Activated CD8-positive, alpha-beta memory T cell treated with anti-CD3 and anti-CD28 coated beads, Interleukin-2, amount 50 U/mL, for 1 hour (primary cell): ENCODE measurements around the gene SFTA2.
"Not testable (repeated sequence)": the region's sequence is repeated elsewhere in the genome, so short reads cannot be mapped to it uniquely, and the experiment has no call there.

ENCODE experiments used
- DNase-seq: peaks from one replicate; pipeline ENCODE4 v3.0.0-alpha.2; 2020; ENCODE audit errors: extremely low read depth

The SFTA2 gene

DNA sequence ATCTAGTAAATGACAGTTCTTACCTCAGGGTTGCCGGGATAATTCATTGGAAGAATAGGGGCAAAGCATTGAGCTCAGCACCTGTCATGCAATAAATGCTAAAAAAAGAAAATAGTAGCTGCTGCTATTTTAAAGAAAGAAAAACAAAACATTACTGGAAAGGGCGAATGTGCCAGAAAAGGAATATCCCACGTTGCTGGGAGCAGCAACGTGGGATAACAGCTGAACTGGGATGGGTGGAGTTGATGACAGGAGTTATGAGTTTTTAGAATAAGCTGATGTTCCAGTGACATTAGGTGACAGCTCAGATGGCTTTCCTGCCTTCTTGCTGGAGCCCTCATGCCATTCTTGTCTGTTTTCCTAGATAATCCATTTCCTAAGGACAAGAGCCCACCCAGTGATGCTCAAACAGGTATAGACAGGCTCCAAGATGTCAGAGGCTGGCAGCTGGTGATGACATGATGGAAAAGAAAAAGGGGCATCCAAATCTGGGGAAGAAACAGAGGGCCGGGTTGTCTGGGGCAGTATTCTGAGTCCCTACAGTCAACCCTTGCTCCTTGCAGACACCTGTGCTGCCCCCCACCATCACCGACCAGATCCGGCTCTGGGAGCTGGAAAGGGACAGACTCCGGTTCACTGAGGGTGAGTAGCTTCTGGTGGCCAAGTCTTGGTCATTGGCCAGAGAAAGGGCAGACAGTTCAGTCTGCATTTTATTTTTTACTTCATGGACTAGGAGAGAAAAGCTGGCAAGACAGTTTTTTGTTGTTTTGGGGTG, 19.0 kb downstream of the SFTA2 start:
- DNase-seq, result no peak

DNA sequence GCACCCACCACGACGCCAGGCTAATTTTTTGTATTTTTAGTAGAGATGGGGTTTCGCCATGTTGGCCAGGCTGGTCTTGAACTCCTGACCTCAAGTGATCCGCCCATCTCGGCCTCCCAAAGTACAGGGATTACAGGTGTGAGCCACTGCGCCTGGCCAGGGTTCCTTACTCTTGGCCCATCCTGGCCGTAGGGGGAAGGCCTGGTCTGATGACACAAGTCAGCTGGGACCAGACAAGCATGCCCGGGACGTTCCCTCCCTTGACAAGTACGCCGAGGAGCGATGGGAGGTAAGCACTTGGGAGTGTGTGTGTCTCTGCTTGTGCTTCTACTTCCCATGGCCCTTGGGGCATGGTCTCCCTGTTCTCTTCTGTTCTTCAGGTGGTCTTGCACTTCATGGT, 21.5 kb downstream of the SFTA2 start:
- DNase-seq, result not testable (repeated sequence)

DNA sequence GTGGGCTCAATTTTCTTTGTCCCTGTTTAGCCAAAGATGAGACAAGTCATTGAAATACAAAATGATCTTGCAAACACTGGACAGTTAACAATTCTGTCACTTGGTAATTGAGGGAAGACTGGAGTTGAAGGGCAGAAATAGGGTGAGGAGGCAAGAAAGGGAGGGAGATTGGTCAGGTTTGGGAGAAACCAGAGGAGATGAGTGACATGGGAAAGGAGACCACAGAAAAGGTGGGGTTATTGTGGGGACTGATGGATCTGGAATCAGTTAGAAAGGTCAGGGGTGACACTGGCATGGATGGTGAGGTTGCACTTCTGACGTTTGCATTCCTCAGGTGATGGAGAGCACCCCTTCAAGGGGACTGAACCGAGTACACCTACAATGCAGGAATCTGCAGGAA, 23.3 kb downstream of the SFTA2 start:
- DNase-seq, result no peak

GRCh38 chr6:30907758-30908591, 24.0 kb downstream of the SFTA2 start, which contains the start of gene GTF2H4:
Gene GTF2H4, plus strand, starts transcription at chr6:30908207.
- peak; percentile 91 for DNase-seq

- DNase-seq, result not testable (repeated sequence)
Observed at GRCh38 chr6:30907290-30907757, 24.6 kb downstream of the SFTA2 start.

DNA sequence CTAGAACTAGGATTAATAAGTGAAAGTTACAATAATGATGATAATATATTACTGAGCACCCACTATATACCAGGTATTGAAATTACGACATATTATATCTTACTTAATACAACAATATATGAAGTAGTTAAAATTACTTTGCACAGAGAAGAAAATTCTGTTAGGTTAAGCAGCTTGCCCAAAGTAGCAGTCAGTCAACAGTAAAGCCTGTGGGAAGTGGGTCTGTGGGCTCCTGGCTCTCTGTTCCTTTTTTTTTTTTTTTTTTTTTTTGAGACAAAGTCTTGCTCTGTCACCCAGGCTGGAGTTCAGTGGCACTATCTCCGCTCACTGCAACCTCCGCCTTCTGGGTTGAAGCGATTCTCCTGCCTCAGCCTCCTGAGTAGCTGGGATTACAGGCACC, 28.7 kb downstream of the SFTA2 start:
- no peak for DNase-seq

DNA sequence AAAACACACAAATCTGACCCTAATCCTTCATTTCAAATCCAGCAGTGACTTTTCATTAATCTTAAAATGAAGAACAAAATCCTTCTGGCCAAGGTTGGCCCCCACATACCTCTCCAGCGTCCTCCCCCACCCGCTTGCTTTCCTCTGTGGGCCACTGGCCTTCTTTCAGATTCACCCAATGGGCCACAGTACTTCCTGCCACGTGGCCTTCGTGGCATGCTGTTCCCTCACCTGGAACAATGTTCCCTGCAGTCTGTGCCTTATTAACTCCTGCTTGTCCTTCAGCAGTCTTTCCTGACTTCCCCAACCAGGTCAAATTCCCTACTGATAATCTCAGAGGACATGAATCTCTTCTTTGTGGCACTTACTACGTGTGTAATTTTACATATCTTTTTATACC, 29.3 kb downstream of the SFTA2 start:
- DNase-seq, result no peak

DNA sequence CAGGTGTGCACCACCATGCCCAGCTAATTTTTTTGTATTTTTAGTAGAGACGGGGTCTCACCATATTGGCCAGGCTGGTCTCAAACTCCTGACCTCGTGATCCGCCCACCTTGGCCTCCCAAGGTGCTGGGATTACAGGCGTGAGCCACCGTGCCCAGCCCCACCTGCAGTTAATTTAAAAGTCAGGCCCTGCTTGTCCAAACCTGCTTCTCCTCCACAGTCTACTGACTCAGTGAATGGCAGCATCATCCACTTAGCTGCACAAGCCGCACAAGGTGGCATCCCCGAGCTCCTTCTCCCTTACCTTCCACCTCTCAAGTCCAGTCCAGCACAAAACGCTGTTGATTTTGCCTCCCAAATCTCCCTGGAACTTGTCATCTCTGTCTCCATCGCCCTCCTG, 29.8 kb downstream of the SFTA2 start:
- DNase-seq, result not testable (repeated sequence)

DNA sequence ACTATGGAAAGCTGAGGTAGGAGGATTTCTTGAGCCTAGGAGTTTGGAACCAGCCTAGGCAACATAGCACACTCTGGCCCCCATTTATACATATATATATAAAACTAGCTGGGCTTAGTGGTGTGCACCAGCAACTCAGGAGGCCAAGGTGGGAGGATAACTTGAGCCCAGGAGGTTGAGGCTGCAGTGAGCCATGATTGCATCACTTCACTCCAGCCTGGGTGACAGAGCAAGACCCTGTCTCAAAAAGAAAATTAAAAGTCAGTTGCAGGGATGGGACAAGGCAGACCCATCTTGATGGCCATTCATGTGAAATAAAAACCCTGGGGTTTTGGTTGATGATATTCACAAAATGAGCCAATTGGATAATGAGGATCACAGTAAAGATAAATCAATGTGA, 30.5 kb downstream of the SFTA2 start:
- DNase-seq, result no peak

- DNase-seq, result no peak
Observed at GRCh38 chr6:30900863-30901417, 31.0 kb downstream of the SFTA2 start.

DNA sequence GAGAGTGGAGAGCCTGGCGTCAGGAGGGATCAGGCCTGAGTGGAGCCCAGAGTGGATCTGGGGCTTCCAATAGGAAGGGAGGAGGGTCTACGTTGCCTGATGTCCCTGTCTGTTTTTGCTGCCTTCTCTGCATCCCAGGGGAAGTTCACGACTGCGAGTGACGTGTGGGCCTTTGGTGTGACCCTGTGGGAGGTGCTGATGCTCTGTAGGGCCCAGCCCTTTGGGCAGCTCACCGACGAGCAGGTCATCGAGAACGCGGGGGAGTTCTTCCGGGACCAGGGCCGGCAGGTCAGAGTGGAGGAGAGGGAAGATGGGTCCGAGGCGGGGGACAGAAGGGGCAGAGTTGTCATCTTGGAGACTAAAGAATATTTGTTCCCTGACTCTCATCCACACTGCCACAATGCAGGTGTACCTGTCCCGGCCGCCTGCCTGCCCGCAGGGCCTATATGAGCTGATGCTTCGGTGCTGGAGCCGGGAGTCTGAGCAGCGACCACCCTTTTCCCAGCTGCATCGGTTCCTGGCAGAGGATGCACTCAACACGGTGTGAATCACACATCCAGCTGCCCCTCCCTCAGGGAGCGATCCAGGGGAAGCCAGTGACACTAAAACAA, 33.1 kb downstream of the SFTA2 start:
- no peak for DNase-seq

- no peak for DNase-seq
Observed at GRCh38 chr6:30897882-30898281, 34.1 kb downstream of the SFTA2 start.

DNA sequence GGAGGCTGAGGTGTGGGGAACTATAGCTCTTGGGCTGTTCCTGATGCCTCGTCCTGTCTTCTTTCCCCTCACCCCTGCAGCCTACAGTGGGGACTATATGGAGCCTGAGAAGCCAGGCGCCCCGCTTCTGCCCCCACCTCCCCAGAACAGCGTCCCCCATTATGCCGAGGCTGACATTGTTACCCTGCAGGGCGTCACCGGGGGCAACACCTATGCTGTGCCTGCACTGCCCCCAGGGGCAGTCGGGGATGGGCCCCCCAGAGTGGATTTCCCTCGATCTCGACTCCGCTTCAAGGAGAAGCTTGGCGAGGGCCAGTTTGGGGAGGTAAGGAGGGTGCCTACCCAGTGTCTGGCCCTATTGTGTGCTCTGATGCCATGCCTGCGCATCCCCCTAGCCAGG, 35.4 kb downstream of the SFTA2 start:
- DNase-seq, result no peak

DNA sequence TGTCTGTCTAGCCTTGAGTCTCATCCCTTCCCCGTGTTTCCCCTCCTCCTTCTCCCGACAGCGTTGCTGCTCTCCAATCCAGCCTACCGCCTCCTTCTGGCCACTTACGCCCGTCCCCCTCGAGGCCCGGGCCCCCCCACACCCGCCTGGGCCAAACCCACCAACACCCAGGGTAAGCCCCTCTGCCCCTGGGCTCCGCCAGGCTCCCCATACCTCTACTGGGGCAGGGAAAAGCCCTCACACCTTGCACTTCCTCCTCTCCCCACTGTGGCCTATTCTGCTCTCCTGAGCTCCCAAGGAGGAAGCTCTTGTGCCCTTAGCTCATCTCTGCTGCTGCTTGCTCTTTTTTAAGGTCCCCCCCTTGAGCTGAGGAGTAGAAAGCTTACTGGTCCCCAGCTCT, 36.6 kb downstream of the SFTA2 start:
- no peak for DNase-seq

DNA sequence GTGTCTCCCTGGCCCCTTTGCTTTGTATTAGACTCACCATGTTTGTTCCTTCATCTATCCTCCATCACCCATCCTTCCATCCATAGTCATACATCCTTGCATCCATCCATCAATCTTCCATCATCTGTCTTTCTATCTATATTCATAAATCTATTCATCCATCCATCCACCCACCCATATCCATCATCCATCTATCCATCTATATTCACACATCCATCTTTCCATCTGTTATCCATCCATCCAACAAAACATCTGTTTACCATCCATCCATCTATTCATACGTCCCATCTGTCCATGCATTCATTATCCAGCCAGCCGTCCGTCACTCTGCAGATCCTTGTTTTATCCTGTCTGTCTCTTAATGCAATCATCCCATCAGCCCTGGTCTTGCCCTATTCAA, 37.0 kb downstream of the SFTA2 start:
- DNase-seq, result no peak

DNA sequence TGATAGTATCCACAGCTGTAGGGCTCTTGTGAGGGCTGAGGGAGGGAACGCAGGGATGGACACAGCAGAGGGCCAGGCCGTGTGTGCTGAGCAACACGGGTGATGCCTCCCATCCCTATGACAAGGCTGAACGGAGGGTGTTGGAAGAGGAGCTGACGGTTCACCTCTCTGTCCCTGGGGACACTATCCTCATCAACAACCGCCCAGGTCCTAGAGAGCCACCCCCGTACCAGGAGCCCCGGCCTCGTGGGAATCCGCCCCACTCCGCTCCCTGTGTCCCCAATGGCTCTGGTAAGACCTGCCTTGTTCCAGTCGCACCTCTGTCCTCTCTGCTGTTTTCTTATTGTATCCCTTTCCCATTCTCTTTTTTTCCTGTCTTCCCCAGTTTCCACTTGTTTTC, 37.6 kb downstream of the SFTA2 start:
- DNase-seq, result no peak

DNA sequence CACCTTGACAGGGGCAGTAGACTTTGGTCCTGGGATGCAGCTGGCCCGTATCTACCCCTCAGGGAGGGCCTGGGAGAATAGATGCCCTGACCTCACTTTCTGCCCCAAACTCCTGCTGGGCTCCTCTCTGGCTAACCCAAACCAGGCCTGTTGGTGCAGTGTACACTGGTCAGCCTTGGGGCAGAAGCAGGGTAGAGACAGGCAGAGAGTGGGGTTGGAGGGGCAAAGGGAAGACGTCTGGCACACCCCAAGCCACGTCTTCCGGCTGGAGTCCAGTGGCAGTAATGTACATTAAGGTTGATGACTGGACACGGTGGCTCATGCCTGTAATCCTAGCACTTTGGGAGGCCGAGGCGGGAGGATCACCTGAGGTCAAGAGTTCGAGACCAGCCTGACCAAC, 38.3 kb downstream of the SFTA2 start:
- no peak for DNase-seq

GRCh38 chr6:30893001-30893591, 38.9 kb downstream of the SFTA2 start:
- DNase-seq, result no peak

GRCh38 chr6:30891816-30892538, 40.0 kb downstream of the SFTA2 start:
- DNase-seq, result no peak

DNA sequence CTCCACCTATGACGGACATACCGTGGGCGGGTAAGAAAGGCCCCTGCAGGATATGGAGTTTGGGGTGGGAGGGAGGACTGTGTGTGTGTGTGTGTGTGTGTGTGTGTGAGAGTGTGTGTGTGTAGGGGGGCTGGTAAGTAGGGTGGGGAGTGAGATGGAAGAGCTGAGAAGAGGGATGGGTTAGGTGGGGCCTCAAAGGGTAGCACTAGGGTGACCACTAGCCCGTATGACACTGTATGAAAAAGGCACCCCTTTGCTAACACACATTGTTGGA, 40.6 kb downstream of the SFTA2 start:
- no peak for DNase-seq

GRCh38 chr6:30890646-30891449, 41.1 kb downstream of the SFTA2 start:
- DNase-seq, result no peak
